IMR-90 (cell line): ENCODE data around the gene SCGB1C2.

Source experiments
- CTCF ChIP-seq: conservative IDR thresholded peaks from 2 replicates; pipeline ENCODE4 v1.5.1; 2012; ENCODE audit warnings: mild to moderate bottlenecking, low read depth, low read length, improper control_type of control experiment
- ELK1 ChIP-seq: fragments of 150-350 bp; IDR thresholded peaks from 2 replicates; pipeline ENCODE4 v1.6.1; 2016; ENCODE audit warnings: low read depth, mild to moderate bottlenecking, low read length, moderate library complexity, borderline replicate concordance
- MAZ ChIP-seq: IDR thresholded peaks from 2 replicates; pipeline ENCODE4 v1.6.1; 2012; ENCODE audit warnings: low read depth, mild to moderate bottlenecking, low read length, improper control_type of control experiment, moderate library complexity, borderline replicate concordance
- NFE2L2 ChIP-seq: fragments of 150-350 bp; IDR thresholded peaks from 2 replicates; pipeline ENCODE4 v1.6.1; 2016; ENCODE audit warnings: low read depth, mild to moderate bottlenecking, low read length
- POLR2A ChIP-seq: IDR thresholded peaks from 2 replicates; pipeline ENCODE4 v1.6.1; 2012; ENCODE audit warnings: mild to moderate bottlenecking, low read depth, low read length
- RFX5 ChIP-seq: IDR thresholded peaks from 2 replicates; pipeline ENCODE4 v1.8.0; 2012; ENCODE audit warnings: low read depth, mild to moderate bottlenecking, low read length, moderate library complexity
- SMC3 ChIP-seq: fragments of 150-350 bp; IDR thresholded peaks from 2 replicates; pipeline ENCODE4 v1.6.1; 2016; ENCODE audit warnings: low read depth, mild to moderate bottlenecking, antibody characterized with exemption, low read length, moderate library complexity
- USF2 ChIP-seq: fragments of 150-350 bp; IDR thresholded peaks from 2 replicates; pipeline ENCODE4 v1.6.1; 2017; ENCODE audit warnings: mild to moderate bottlenecking, antibody characterized with exemption, low read length, low read depth

GRCh38 chr17:151886-152859 lies 14.8 kb downstream of the SCGB1C2 start:
- TF ChIP-seq POLR2A (no peak), CTCF (no peak), ELK1 (no peak), SMC3 (no peak), USF2 (no peak), RFX5 (no peak), MAZ (no peak), NFE2L2 (no peak)
